GF-D8 (cell line): Measurements from ENCODE around the gene DUS1L.

ENCODE experiments used
- DNase-seq: peaks from one replicate; lab custom pipeline; 2025; lab: John Stamatoyannopoulos, UW

DUS1L gene

DNA sequence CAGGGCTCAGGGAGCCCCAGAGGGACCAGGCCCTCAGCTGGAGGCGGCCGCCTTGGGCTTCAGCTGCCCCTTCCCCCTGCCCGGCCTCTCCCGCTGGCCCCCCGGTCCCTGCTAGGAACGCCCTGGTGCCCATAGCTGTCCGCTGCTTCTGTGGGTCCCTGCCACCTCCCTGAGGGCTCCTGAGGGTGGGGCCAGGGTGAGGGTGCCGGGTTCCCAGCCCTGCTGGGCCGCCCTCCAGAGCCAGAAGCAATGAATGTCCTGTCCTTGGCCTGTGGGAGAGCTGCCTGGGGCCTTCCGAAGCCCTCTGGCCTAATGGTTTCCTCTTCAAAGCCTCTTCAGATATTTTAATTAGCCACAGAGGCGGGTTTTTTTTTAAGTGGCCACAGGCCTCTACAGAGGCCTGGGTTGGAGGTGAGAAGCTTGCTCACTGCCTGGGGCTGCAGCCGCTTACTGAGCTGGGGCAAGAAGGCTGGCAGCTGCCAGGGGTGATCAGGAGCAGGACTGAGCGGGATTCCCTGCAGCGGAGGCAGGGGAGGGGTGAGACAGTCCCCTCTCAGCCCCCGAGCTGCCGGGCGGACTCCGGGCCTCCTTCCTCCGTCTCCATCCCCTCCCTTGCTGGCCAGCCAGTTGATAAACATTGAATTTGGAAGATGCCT lies 52.8 kb downstream of the DUS1L start:
- no peak for DNase-seq

DNA sequence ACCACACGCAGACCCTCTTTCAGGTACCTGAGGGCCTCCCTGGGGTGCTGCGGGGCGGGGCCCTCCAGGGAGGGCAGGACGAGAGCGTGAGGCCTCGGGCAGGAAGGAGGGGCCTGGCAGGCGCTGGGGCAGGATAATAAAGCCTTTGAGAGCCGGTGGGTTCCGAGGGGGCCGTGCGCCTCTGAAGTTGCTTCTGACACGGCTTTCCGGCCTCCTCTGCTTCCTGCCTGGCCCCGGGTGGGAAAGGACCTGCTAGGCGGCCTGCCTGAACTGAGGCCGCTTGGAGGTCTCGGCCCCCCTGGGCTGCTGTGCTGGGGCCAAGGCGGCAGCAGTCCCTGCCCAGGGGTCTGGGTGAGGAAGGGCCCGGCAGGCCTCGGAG lies 53.4 kb downstream of the DUS1L start:
- DNase-seq = no peak

DNA sequence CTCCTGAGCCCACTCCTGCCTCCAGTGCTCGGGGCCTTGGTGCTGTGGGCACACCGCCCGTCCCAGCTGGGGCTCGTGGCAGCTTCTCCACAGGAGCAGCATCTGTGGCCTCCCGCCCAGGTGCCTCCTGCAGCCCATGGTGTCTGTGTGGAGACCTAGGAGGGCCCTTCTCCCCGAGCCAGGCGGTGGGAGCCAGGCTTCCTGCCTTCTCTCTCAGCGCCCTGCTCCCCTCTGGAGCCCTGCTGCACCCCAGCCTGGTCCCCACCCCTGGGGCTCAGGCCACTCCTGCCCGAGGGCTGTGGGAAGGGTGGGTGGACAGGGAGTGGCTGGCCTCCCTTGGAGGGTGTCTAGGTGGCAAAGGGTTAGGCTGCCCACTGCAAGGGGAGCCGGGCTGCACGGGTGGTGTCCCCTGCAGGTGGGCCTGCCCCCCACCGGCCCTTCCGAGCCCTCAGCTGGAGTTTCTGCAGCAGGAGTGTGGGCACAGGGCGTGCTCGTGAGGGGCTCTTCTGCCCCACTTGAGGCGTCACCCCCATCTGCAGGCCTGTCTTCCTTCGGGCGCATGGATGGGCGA lies 53.9 kb downstream of the DUS1L start:
- DNase-seq = no peak

DNA sequence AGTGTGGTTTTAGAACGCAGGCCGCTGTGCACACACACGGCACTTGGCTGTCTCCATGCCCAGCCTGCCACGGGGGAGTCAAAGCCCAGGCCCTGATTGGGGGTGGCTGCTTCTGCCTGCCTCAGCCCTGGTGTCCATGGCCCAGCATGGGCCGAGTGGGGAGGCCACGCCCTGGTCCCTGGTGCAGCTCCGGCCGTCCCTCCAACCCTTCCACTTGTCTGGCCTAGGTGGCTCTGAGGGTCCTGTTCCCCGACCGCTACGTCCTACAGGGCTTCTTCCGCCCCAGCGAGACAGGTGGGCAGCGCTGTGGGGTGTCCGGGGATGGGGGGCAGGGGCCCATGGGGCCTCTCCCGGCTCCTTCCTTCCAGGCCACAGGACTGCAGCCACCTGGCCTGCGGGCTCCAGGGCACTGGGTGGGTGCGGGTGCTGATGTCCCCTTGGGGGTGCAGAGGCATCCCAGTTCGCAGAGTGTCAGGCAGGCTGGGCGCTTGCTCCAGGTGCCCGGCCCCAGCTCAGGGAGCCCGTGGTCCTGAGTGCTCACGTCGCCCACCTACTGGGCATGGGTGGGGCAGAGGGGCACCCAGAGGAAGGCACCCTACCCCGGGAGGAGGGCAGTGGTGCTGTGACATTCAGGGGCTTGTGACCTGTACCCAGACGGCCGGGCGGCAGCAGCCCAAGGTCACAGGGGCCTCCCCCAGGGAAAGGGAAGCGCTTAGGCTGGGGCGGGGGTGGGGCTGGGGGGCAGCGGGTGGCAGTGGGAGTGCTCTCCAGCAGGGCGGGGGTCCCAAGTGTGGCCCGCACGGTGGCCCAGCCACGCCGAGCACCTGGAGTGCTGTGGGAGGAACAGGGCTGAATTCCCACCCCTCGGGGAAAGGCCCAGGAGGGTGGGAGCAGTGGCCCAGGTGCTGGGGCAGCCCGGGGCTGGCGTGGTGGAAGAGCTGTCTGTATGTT lies 54.8 kb downstream of the DUS1L start:
- no peak for DNase-seq

DNA sequence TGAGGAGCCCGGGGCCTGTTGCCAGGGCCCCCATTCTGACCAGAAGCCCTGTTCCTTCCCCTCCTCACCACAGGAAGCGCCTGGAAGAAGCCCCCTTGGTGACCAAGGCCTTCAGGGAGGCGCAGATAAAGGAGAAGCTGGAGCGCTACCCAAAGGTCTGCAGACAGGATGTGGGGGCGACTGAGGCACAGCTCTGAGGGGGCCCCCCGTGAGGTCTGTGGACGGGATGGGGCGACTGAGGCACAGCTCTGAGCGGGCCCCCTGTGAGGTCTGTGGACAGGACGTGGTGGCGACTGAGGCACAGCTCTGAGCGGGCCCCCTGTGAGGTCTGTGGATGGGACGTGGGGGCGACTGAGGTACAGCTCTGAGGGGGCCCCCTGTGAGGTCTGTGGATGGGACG lies 56.2 kb downstream of the DUS1L start:
- no peak for DNase-seq

DNA sequence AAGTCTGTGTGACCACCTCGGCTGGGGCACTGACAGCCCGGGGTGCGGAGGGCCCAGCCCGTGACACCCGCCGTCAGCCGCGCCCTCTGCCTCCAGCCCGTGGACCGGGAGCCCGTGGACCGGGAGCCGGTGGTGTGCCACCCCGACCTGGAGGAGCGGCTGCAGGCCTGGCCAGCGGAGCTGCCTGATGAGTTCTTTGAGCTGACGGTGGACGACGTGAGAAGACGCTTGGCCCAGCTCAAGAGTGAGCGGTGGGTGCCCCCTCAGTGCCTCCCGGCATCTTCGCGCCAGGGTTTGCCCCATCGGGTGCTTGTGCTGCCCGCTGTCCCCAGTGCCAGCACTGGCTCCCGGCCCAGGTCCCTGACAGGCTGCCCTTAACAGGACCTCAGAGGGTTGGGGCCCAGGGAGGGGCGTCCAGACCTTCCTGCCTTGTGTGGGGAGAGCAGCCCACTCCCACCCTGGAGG lies 56.6 kb downstream of the DUS1L start:
- no peak for DNase-seq

DNA sequence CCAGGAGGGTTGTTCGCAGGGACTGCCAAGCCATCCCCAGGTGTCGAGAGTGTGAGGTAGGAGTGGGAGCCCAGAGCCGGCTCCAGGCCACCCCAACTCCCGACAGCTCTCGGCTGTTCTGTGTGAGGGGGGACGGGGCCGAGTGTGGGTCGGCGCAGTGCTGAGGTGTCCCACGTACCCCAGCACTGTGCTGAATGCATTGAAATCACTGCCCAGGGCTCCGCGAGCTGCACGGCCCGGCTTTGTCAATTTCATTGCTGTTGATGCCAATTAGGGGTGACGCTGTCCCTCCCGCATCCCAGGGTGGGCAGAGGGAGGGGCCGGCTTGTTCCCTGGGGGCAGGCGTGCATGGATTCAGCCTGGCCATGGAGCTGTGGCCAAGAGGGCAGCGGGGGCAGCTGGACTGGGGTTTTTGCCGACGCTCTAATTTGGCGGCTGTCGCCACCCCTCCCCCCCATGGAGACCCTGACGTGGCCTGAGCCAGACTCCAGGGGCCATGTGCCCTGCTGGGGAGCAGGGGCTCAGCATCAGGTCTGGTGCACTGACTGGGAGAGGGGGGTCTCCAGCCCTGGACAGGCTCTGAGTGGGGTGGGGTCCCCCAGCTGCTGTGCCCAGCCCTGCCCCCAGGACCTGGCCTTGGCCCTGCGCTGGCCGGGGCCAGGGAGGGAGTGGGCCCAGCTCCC lies 57.2 kb downstream of the DUS1L start:
- DNase-seq = no peak
